Stimulated activated CD4-positive, alpha-beta T cell treated with anti-CD3 and anti-CD28 coated beads, Interleukin-1b, Interleukin-23, amount 100 ng/mL, for 24 hours (primary cell): Measurements from ENCODE around the gene SETD7.

Experiments used
- DNase-seq, 4 experiments: peaks; one replicate each; pipeline ENCODE4 v3.0.0-alpha.2; 2020; ENCODE audit warnings: low read depth in 4 of 4, low spot score in 1 of 4

The SETD7 gene

GRCh38 chr4:139556071-139556723 is at the start of gene SETD7:
TSS of gene SETD7 (minus strand) at chr4:139556219. CDS start at chr4:139556137, 82 bp downstream.
- peak; percentile 25 to 51 (median 34) for DNase-seq

GRCh38 chr4:139605516-139605915 is 49.5 kb upstream of the SETD7 start:
- no peak for DNase-seq

- DNase-seq = peak in 1 of 4 experiments; percentile 2
Measured at GRCh38 chr4:139603576-139604410, 47.8 kb upstream of the SETD7 start.

GRCh38 chr4:139602776-139603360 is 46.8 kb upstream of the SETD7 start:
- no peak for DNase-seq

- DNase-seq = no peak
Measured at GRCh38 chr4:139600662-139601061, 44.6 kb upstream of the SETD7 start.

- no peak for DNase-seq
Measured at GRCh38 chr4:139599594-139600374, 43.8 kb upstream of the SETD7 start.

- no peak for DNase-seq
Measured at GRCh38 chr4:139599076-139599475, 43.1 kb upstream of the SETD7 start.

GRCh38 chr4:139596684-139597279 is 40.8 kb upstream of the SETD7 start:
- DNase-seq = no peak

GRCh38 chr4:139596034-139596683 is 40.1 kb upstream of the SETD7 start:
- no peak for DNase-seq

- DNase-seq = no peak
Measured at GRCh38 chr4:139594591-139595185, 38.7 kb upstream of the SETD7 start.

GRCh38 chr4:139593091-139593564 is 37.1 kb upstream of the SETD7 start:
- no peak for DNase-seq

GRCh38 chr4:139589336-139590018 is 33.5 kb upstream of the SETD7 start:
- DNase-seq = no peak

- DNase-seq = no peak
Measured at GRCh38 chr4:139587446-139587845, 31.4 kb upstream of the SETD7 start.

GRCh38 chr4:139585473-139585872 is 29.5 kb upstream of the SETD7 start:
- DNase-seq = no peak

GRCh38 chr4:139584784-139585183 is 28.8 kb upstream of the SETD7 start:
- no peak for DNase-seq

GRCh38 chr4:139584013-139584412 is 28.0 kb upstream of the SETD7 start:
- DNase-seq = no peak

GRCh38 chr4:139582044-139582443 is 26.0 kb upstream of the SETD7 start:
- DNase-seq = no peak

GRCh38 chr4:139581096-139581495 is 25.1 kb upstream of the SETD7 start:
- no peak for DNase-seq

GRCh38 chr4:139576219-139576618 is 20.2 kb upstream of the SETD7 start:
- DNase-seq = no peak
